Right lobe of liver (tissue), 4 donors: ENCODE measurements around the gene SHISA7.
"Not testable (repeated sequence)": the region's sequence is repeated elsewhere in the genome, so short reads cannot be mapped to it uniquely, and the experiment has no call there.

ENCODE experiments used
- POLR2A ChIP-seq: fragments of 450-650 bp; IDR thresholded peaks from one replicate; pipeline ENCODE4 v1.6.1; 2017; ENCODE audit warnings: antibody characterized with exemption, mild to moderate bottlenecking
- TF ChIP-seq, protein P1 (sequence below), 4 donors: fragments of 200-600 bp in 3 of 4; fragments of 450-650 bp in 1 of 4; IDR thresholded peaks; one replicate each; pipeline versions ENCODE4 v1.5.1 to v1.8.0; 2016 to 2022; ENCODE audit warnings: antibody characterized with exemption in 4 of 4, mild to moderate bottlenecking in 2 of 4
- donor health status: DM: no; HTN: no; CAD: no.
- donor health status: DM: no; HTN: no; CAD: no.
- donor health status: DM: no; HTN: yes; CAD: no.

DNA sequence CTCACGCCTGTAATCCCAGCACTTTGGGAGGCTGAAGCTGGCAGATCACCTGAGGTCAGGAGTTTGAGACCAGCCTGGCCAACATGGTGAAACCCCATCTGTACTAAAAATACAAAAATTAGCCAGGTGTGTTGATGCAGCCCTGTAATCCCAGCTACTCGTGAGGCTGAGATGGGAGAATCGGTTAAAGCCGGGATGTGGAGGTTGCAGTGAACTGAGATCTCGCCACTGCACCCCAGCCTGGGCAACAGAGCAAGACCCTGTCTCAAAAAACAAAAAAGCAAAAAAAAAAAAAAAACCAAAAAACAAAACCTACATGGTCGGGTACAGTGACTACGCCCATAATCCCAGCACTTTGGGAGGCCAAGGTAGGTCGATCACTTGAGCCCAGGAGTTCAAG is 33.9 kb downstream of the SHISA7 start:
- TF ChIP-seq, protein P1, sequence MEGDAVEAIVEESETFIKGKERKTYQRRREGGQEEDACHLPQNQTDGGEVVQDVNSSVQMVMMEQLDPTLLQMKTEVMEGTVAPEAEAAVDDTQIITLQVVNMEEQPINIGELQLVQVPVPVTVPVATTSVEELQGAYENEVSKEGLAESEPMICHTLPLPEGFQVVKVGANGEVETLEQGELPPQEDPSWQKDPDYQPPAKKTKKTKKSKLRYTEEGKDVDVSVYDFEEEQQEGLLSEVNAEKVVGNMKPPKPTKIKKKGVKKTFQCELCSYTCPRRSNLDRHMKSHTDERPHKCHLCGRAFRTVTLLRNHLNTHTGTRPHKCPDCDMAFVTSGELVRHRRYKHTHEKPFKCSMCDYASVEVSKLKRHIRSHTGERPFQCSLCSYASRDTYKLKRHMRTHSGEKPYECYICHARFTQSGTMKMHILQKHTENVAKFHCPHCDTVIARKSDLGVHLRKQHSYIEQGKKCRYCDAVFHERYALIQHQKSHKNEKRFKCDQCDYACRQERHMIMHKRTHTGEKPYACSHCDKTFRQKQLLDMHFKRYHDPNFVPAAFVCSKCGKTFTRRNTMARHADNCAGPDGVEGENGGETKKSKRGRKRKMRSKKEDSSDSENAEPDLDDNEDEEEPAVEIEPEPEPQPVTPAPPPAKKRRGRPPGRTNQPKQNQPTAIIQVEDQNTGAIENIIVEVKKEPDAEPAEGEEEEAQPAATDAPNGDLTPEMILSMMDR (IDR thresholded peaks at IDR 0.05): not testable (repeated sequence)
- not testable (repeated sequence) for TF ChIP-seq POLR2A
